Trophoblast cell (in vitro differentiated cells and primary cell): ENCODE data around the gene ZFAND5.

ENCODE experiments used
- DNase-seq, 2 donors: peaks; one replicate each; pipeline ENCODE4 v3.0.0-alpha.2; 2016
- H2AFZ ChIP-seq: 2 replicates; pipeline ENCODE4 v1.6.1; 2013; ENCODE audit warnings: low read length, moderate library complexity, mild to moderate bottlenecking; ENCODE audit not compliant: insufficient read depth, poor library complexity
- H2AK5ac ChIP-seq: 2 replicates; pipeline ENCODE4 v1.6.1; 2013; ENCODE audit warnings: mild to moderate bottlenecking, low read length
- H2BK120ac ChIP-seq: 2 replicates; pipeline ENCODE4 v1.6.1; 2013; ENCODE audit warnings: low read length, mild to moderate bottlenecking, moderate library complexity; ENCODE audit not compliant: insufficient read depth, poor library complexity
- H2BK12ac ChIP-seq: 2 replicates; pipeline ENCODE4 v1.6.1; 2013; ENCODE audit warnings: mild to moderate bottlenecking, low read length, moderate library complexity
- H2BK5ac ChIP-seq: 2 replicates; pipeline ENCODE4 v1.6.1; 2013; ENCODE audit warnings: low read length, low read depth, moderate library complexity, mild to moderate bottlenecking; ENCODE audit not compliant: poor library complexity
- H3K14ac ChIP-seq: 2 replicates; pipeline ENCODE4 v1.6.1; 2013; ENCODE audit warnings: mild to moderate bottlenecking, low read length
- H3K18ac ChIP-seq: 2 replicates; pipeline ENCODE4 v1.6.1; 2013; ENCODE audit warnings: mild to moderate bottlenecking, low read length
- H3K23ac ChIP-seq: 2 replicates; pipeline ENCODE4 v1.6.1; 2013; ENCODE audit warnings: low read length
- H3K27ac ChIP-seq: 2 replicates; pipeline ENCODE4 v1.5.1; 2013; ENCODE audit warnings: low read depth, mild to moderate bottlenecking, inconsistent platforms, low read length, moderate library complexity
- H3K27me3 ChIP-seq: 2 replicates; pipeline ENCODE4 v1.6.1; 2013; ENCODE audit warnings: inconsistent platforms, mild to moderate bottlenecking, low read length, moderate library complexity; ENCODE audit not compliant: insufficient read depth
- H3K36me3 ChIP-seq, 2 experiments: 1 replicate in 1 of 2; 2 replicates in 1 of 2; pipeline ENCODE4 v1.6.1; 2013; ENCODE audit warnings: low read length in 2 of 2, mild to moderate bottlenecking in 2 of 2, moderate library complexity in 1 of 2; ENCODE audit not compliant: insufficient read depth in 2 of 2, control insufficient read depth in 1 of 2
- H3K4ac ChIP-seq: 2 replicates; pipeline ENCODE4 v1.6.1; 2013; ENCODE audit warnings: low read depth, mild to moderate bottlenecking, low read length, moderate library complexity
- H3K4me1 ChIP-seq, 2 experiments: 1 replicate in 1 of 2; 2 replicates in 1 of 2; pipeline ENCODE4 v1.6.1; 2013; ENCODE audit warnings: low read length in 2 of 2, mild to moderate bottlenecking in 2 of 2, moderate library complexity in 1 of 2; ENCODE audit not compliant: insufficient read depth in 2 of 2, control insufficient read depth in 1 of 2
- H3K4me2 ChIP-seq: 2 replicates; pipeline ENCODE4 v1.6.1; 2013; ENCODE audit warnings: inconsistent platforms, mild to moderate bottlenecking, low read length, moderate library complexity
- H3K4me3 ChIP-seq: 2 replicates; pipeline ENCODE4 v1.5.1; 2013; ENCODE audit warnings: mild to moderate bottlenecking, low read depth, low read length, inconsistent platforms
- H3K79me1 ChIP-seq: one replicate; pipeline ENCODE4 v1.6.1; 2013; ENCODE audit warnings: low read length
- H3K79me2 ChIP-seq: 2 replicates; pipeline ENCODE4 v1.6.1; 2013; ENCODE audit warnings: low read length, mild to moderate bottlenecking; ENCODE audit not compliant: control insufficient read depth, insufficient read depth, poor library complexity
- H3K9ac ChIP-seq: 2 replicates; pipeline ENCODE4 v1.6.1; 2013; ENCODE audit warnings: mild to moderate bottlenecking, low read length
- H3K9me3 ChIP-seq: 2 replicates; pipeline ENCODE4 v1.6.1; 2013; ENCODE audit warnings: low read depth, mild to moderate bottlenecking, control low read depth, inconsistent platforms, low read length; ENCODE audit not compliant: insufficient read depth
- H4K12ac ChIP-seq: 2 replicates; pipeline ENCODE4 v1.6.1; 2013; ENCODE audit warnings: low read depth, mild to moderate bottlenecking, low read length, moderate library complexity
- H4K8ac ChIP-seq: 2 replicates; pipeline ENCODE4 v1.6.1; 2013; ENCODE audit warnings: low read depth, mild to moderate bottlenecking, low read length, moderate library complexity
- H4K91ac ChIP-seq: one replicate; pipeline ENCODE4 v1.6.1; 2013; ENCODE audit warnings: low read depth, mild to moderate bottlenecking, low read length, moderate library complexity
- WGBS: extraction: QIAGEN DNeasy Blood & Tissue Kit; methylation state at CpG from one replicate; pipeline ENCODE4 v1.1.7; 2013; ENCODE audit warnings: missing lambda C conversion rate; ENCODE audit not compliant: insufficient read length, insufficient coverage; ENCODE audit errors: extremely low coverage; 5-methylcytosine and 5-hydroxymethylcytosine counted together

The ZFAND5 gene

DNA sequence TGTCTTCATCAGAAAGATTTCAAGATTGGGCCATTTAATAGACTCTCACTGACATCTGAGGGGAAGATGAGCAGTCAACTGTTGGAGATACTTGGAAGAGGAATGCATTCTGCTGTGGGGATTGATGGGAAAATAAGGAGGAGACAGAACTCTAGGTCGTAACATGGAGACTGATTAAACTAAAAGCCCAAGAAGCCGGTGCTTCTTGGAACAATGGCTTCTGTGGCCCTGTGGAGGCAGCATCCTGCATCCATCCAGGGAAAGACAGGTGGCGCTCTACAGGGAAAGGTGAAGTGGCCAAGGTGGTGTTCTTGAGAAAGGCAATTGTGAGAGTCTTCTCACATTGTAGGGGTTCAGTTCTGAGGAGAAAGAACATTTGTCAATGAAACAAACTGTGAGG, 31.3 kb downstream of the ZFAND5 start:
- H2BK5ac ChIP-seq = no peak overlapping the region
- H3K79me1 ChIP-seq = no peaks in the 10 kb centered on the region
- H2BK120ac ChIP-seq = no peak overlapping the region
- no CpG with 5 or more reads among the region's 3 CpGs for WGBS
- H3K27ac ChIP-seq = no peak overlapping the region
- no peaks in the 10 kb centered on the region for H3K27me3 ChIP-seq
- H3K4me1 ChIP-seq = no peaks in the 10 kb centered on the region
- H3K9ac ChIP-seq = no peak overlapping the region
- H3K9me3 ChIP-seq = no peaks in the 10 kb centered on the region
- H2AK5ac ChIP-seq = no peak overlapping the region
- no peaks in the 10 kb centered on the region for H3K79me2 ChIP-seq
- H4K91ac ChIP-seq = no peak overlapping the region
- no peak overlapping the region for H4K12ac ChIP-seq
- H2AFZ ChIP-seq = no peak overlapping the region
- no peak overlapping the region for H3K4me2 ChIP-seq
- H4K8ac ChIP-seq = no peak overlapping the region
- no peaks in the 10 kb centered on the region for H3K36me3 ChIP-seq
- H3K18ac ChIP-seq = no peak overlapping the region
- no peak overlapping the region for H3K4ac ChIP-seq
- no peak overlapping the region for H2BK12ac ChIP-seq
- H3K14ac ChIP-seq = no peak overlapping the region
- DNase-seq = no peak
- H3K23ac ChIP-seq = no peak overlapping the region
- no peak overlapping the region for H3K4me3 ChIP-seq

DNA sequence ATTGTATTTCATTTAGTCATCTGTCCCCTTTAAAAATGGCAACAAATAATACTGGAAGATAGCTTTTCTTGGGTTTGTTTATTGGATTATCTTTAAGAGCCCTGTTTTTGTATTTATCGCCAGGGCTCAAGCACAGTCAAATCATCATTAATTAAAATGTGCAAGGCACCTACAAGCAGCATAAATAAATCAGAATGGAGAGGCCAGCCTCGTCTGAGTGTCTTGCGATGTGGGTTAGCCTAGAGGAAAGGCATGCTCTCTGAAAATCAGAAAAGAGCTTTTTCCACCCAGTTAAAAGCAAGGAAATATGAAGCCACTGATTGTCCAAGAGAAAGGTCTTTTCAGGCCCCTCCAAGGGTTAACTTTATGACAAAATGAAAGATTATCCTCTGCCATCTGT, 31.8 kb downstream of the ZFAND5 start:
- Histone ChIP-seq H3K4me3 (no peak overlapping the region), H3K9ac (no peak overlapping the region), H4K8ac (no peak overlapping the region), H3K9me3 (no peaks in the 10 kb centered on the region), H3K18ac (no peak overlapping the region), H3K36me3 (no peaks in the 10 kb centered on the region), H4K12ac (no peak overlapping the region), H3K27ac (no peak overlapping the region), H3K79me2 (no peaks in the 10 kb centered on the region), H2AFZ (no peak overlapping the region), H3K4me2 (no peak overlapping the region), H3K4ac (no peak overlapping the region), H4K91ac (no peak overlapping the region), H2BK12ac (no peak overlapping the region), H3K79me1 (no peaks in the 10 kb centered on the region), H2AK5ac (no peak overlapping the region), H3K27me3 (no peaks in the 10 kb centered on the region), H2BK5ac (no peak overlapping the region), H2BK120ac (no peak overlapping the region), H3K14ac (no peak overlapping the region), H3K4me1 (no peaks in the 10 kb centered on the region), H3K23ac (no peak overlapping the region)
- no peak for DNase-seq
- WGBS = no CpG with 5 or more reads among the region's 3 CpGs

DNA sequence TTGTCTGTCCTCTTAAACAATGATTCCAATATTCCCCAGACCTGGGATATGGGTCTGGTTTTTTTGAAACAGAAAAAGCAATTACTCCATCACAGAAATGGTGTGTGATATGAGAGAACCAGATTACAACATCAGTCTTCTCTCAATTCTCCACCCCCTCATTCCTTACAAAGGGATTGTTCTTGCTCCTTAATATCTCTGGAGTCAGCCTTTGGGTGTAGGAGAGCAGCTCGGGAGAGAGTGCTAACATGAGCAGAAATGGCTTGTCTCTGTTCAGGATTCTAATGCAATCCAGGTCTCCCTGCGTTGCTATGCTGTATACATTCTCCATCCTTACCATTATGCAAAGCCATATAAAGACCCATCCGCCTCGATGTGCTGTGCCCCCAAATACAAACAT, 32.7 kb downstream of the ZFAND5 start:
- Histone ChIP-seq H3K4me1 (no peaks in the 10 kb centered on the region), H3K18ac (no peak overlapping the region)
- DNase-seq = no peak

GRCh38 chr9:72327631-72328030, 37.4 kb downstream of the ZFAND5 start:
- Histone ChIP-seq H3K79me2 (no peaks in the 10 kb centered on the region), H3K36me3 (no peaks in the 10 kb centered on the region), H2BK12ac (no peak overlapping the region), H3K27me3 (no peaks in the 10 kb centered on the region), H2AFZ (no peak overlapping the region), H3K9me3 (no peaks in the 10 kb centered on the region), H3K4me1 (no peaks in the 10 kb centered on the region), H3K9ac (no peak overlapping the region), H3K14ac (no peak overlapping the region), H3K4me2 (no peak overlapping the region), H2AK5ac (no peak overlapping the region), H4K91ac (no peak overlapping the region), H4K8ac (no peak overlapping the region), H3K23ac (no peak overlapping the region), H3K4ac (no peak overlapping the region), H3K4me3 (no peak overlapping the region), H3K18ac (no peak overlapping the region), H2BK120ac (no peak overlapping the region), H3K27ac (no peak overlapping the region), H4K12ac (no peak overlapping the region), H2BK5ac (no peak overlapping the region), H3K79me1 (no peaks in the 10 kb centered on the region)
- DNase-seq = no peak
- WGBS = no CpG with 5 or more reads among the region's 10 CpGs

More for the DNA sequence above, 32.7 kb downstream of the ZFAND5 start:
- Histone ChIP-seq H3K4ac (no peak overlapping the region), H2AFZ (no peak overlapping the region), H2BK5ac (no peak overlapping the region), H3K14ac (no peak overlapping the region), H3K27ac (no peak overlapping the region), H3K36me3 (no peaks in the 10 kb centered on the region), H3K4me2 (no peak overlapping the region), H3K4me3 (no peak overlapping the region), H2AK5ac (no peak overlapping the region), H2BK12ac (no peak overlapping the region), H3K27me3 (no peaks in the 10 kb centered on the region), H4K8ac (no peak overlapping the region), H2BK120ac (no peak overlapping the region), H4K91ac (no peak overlapping the region), H4K12ac (no peak overlapping the region), H3K23ac (no peak overlapping the region), H3K9me3 (no peaks in the 10 kb centered on the region), H3K79me1 (no peaks in the 10 kb centered on the region), H3K79me2 (no peaks in the 10 kb centered on the region), H3K9ac (no peak overlapping the region)
- no CpG with 5 or more reads among the region's 4 CpGs for WGBS
